T47D (cell line): ENCODE data around the gene STX10.
A peak's percentile ranks its signal among the peaks of the same experiment; 100 is the strongest.
"Not testable (repeated sequence)": the region's sequence is repeated elsewhere in the genome, so short reads cannot be mapped to it uniquely, and the experiment has no call there.

Source experiments
- DNase-seq, 2 experiments: peaks; one replicate each; pipeline versions ENCODE4 v3.0.0 to v3.0.0-alpha.2; 2011 to 2012; ENCODE audit warnings: low read depth in 1 of 2, low spot score in 1 of 2
- JUND ChIP-seq: IDR thresholded peaks from 2 replicates; pipeline ENCODE4 v1.6.1; 2012; ENCODE audit warnings: low read depth
- in situ Hi-C: cut with HindIII; loops from 2 replicates; pipeline ENCODE4 v1.10.0; 2016; ENCODE audit warnings: low sequenced_read_pairs, low pct_unique_long_range_greater_than_20kb

STX10 gene

GRCh38 chr19:13176345-13176744 is 26.2 kb upstream of the STX10 start:
- TF ChIP-seq JUND = no peak
- no peak for DNase-seq
- in situ Hi-C loops = no loop called here

DNA sequence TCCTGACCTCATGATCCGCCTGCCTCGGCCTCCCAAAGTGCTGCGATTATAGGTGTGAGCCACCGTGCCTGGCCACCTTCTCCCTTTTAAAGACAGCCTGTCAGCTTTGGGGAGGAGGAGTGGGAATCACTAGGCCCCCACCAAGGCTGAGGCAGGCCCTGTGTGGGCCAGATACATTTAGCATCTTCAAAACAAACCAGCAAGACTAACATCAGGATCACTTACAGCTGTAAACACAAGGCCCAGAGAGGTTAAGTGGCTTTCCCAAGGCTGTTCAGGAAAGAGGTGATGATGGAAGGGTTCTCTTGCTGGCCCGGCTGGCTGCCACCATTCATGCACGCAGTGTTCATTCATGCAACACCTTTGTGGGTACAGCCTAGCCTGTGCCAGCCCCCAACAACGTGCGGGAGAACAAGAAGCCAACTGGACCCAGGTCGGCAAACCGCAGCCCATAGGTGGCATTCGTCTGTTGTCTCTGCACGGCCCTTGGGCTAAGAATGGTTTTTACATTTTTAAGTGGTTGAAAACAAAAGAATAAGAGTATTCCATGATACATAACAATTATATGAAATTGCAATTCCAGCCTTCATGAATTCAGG is 23.1 kb upstream of the STX10 start:
- TF ChIP-seq JUND = no peak
- in situ Hi-C loops = no loop called here
- DNase-seq = no peak

DNA sequence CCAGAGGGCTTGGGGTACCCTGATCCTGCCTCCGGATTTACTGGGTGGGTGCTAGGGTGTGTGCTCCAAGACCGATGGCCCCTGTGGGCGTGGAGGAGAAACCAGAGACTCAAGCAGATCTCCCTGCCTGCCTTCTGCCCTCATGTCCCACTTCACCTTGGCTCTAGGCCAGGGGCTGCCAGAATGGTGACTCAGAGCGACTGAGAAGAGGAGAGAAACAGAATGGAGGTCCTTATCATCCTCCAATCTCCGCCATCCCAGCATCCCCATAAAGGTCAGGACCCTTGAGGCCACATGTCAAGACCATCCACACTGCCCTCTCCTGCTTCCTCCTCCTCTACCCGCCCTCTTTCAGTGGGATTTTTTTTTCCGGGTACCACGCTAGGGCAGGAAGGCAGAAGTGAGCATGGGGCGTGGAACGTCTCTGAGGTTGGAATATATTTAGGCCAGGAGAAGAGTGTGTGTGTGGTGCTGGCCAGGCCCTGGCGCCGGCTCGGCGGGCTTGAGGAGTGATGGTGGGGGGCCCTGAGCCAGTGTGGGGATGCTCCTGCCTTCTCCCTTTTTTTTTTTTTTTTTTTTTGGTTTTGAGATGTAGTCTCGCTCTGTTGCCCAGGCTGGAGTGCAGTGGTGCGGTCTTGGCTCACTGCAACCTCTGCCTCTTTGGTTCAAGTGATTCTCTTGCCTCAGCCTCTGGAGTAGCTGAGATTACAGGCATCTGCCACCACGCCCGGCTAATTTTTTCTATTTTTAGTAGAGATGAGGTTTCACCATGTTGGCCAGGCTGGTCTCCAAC is 22.4 kb upstream of the STX10 start:
- in situ Hi-C loops = no loop called here
- peak in 1 of 2 experiments; percentile 43 for DNase-seq
- no peak for TF ChIP-seq JUND

DNA sequence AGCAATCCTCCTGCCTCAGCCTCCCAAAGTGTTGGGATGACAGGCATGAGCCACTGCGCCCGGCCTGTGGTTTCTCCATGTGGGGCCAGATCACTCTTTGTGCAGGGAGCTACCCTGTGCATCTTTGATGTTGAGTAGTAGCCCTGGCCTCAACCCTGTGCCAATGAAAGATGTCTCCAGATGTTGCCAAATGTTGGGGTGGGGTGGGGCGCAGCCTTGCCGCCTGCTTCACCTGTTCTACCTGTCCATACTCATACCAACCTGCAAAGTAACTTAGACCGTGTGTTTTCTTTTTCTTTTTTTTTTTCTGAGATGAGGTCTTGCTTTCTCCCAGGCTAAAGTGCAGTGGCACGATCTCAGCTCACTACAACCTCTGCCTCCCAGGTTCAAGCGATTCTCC is 21.0 kb upstream of the STX10 start:
- no peak for TF ChIP-seq JUND
- DNase-seq = no peak
- in situ Hi-C loops = no loop called here

DNA sequence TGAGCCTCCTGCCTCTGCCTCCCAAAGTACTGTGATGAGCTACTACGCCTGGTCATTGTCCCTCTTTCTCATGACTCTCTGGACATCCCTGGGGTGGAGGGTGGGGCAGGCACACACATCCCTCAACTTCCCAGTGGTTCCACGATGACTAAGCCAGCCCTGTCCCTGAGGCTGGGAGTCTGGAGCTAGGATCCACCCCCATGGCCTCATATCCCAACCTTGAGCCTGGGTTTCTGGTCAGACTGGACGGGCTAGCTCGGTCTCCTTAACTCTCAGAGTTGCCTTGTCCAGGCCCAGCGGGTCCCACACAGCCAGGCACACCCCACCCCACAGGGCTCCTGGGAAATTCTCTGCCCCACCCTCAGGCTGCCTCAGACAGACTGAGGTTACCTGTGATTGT is 19.6 kb upstream of the STX10 start:
- DNase-seq = peak; percentile 53 to 90
- TF ChIP-seq JUND = no peak
- in situ Hi-C loops = no loop called here

DNA sequence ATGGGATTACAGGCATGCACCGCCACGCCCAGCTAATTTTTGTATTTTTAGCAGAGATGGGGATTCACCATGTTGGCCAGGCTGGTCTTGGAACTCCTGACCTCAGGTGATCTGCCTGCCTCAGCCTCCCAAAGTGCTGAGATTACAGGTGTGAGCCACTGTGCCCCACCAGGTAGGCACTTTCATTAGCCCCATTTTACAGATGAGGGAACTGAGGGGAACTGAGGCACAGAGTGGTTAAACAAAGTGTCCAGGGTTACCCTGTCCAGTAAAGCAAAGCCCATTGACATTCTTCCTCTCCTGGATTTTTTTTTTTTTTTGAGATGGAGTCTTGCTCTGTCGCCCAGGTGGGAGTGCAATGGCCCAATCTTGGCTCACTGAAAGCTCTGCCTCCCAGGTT is 16.0 kb upstream of the STX10 start:
- DNase-seq, in situ Hi-C loops: not testable (repeated sequence)

DNA sequence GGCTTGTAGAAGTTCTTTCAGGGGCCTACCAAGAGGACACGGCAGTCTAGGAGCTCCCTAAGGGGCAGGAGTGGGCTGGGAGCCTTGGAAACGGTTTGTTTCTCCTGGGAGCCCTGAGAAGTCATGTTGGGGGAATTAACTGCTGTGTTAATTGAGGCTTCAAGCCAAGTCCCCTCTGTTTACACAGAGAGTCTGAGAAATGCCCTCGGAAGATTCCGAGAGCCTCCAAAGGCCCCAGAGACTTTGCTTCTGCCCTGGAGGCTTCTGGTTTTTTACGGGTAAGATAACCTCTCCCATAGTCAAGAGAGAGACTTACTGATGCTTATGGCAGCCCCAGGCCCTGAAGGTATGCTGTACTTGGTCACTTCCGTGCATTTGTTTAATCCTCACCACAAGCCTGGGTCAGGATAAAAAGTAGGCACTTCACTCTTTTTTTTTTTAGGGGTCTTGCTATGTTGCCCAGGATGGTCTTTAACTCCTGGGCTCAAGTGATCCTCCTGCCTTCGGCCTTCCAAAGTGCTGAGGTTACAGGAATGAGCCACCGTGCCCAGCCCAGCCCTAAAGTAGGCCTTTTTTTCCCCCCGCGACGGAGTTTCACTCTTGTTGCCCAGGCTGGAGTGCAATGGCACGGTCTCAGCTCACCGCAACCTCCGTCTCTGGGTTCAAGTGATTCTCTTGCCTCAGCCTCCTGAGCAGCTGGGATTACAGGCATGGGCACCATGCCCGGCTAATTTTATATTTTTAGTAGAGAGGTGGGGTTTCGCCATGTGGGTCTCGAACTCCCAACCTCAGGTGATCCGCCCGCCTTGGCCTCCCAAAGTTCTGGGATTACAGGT is 15.2 kb upstream of the STX10 start:
- TF ChIP-seq JUND = no peak
- in situ Hi-C loops = no loop called here
- no peak for DNase-seq

DNA sequence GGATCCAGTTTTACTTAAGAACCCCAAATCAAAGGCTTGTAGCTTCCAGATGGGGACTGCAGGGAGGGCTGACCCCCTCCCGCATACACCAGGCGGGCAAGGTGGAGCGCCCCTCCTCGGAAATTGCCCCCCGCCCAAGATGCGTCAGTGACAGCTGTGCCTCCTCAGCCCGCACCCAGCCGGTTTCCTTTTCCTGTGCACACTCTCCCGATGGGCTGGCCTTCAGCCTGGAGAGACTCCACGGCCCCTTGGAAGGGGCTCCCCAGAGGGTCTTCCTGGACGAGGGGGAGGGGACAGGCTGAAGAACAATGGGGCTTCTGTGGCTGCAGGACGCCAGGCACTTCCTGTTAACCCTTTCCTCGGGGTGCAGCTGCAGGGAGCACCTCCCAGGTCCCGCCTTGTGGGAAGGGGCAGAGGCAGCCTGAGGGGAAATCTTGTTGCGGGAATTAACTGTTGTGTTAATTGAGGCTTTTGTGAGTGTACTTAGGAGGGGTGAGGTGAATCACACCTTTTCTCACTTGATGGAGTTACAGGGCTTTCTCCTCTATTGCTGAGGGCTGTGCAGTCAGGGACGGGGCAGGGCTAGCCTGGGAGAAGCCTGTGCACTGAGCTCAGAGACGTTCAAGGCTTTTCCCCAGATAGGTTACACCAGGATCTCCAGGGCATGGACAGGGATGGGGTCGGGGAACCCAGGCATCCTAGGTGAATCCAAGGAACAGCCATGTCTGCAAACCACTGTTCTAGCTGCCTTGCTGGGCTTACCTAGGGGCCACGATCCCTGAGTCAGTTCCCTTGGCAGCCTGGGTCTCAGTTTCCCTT is 14.4 kb upstream of the STX10 start:
- no peak for TF ChIP-seq JUND
- in situ Hi-C loops = no loop called here
- peak in 1 of 2 experiments; percentile 45 for DNase-seq

GRCh38 chr19:13163609-13164342 is 13.6 kb upstream of the STX10 start:
- peak in 1 of 2 experiments; percentile 65 for DNase-seq
- in situ Hi-C loops = no loop called here
- no peak for TF ChIP-seq JUND

- in situ Hi-C loops = no loop called here
- DNase-seq = peak; percentile 66 to 99
- peak; percentile 49; the same call in 1 of the 2 replicates for TF ChIP-seq JUND
Observed at GRCh38 chr19:13162724-13163608, 12.8 kb upstream of the STX10 start.

DNA sequence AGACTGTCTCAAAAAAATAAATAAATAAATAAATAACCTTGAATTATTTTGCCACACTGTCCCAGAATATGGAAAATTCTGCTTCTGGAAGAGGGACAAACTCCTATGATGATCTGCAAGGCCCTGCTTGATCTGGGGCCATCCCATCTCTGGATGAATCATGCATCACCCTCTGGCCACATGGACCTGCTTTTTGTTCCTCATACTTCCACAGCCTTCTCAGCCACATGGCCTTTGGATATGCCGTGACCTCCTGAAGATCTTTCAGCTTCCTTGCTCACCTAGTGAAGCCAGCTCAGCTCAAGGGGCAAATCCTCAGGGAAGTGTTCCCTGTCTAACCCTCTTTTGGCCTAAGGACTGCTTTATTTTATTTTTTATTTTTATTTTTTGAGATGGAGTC is 10.4 kb upstream of the STX10 start:
- in situ Hi-C loops = no loop called here
- no peak for DNase-seq
- TF ChIP-seq JUND = no peak
